Upper lobe of right lung (tissue), 1 donor: Measurements from ENCODE around the gene BRSK2. TPM values are rescaled to one million over a fixed set of nuclear protein-coding genes. Genes with fewer than 3 reads are reported as not detected.

Source experiments
- ATAC-seq: fragments of 200-7000 bp; cut with Tn5 transposase; one replicate; pipeline ENCODE4 v1.9.1; 2020; ENCODE audit warnings: mild to moderate bottlenecking, moderate library complexity
- DNase-seq: peaks from one replicate; pipeline ENCODE4 v3.0.0-alpha.2; 2020
- H3K27ac ChIP-seq: fragments of 200-600 bp; one replicate; pipeline ENCODE4 v1.8.0; 2022
- H3K27me3 ChIP-seq: fragments of 200-600 bp; one replicate; pipeline ENCODE4 v1.8.0; 2022; ENCODE audit warnings: mild to moderate bottlenecking
- H3K36me3 ChIP-seq: fragments of 200-600 bp; one replicate; pipeline ENCODE4 v1.8.0; 2022
- H3K4me1 ChIP-seq: fragments of 200-600 bp; one replicate; pipeline ENCODE4 v1.8.0; 2022
- H3K4me3 ChIP-seq: fragments of 200-600 bp; one replicate; pipeline ENCODE4 v1.8.0; 2022; ENCODE audit warnings: mild to moderate bottlenecking
- H3K9me3 ChIP-seq: fragments of 200-600 bp; one replicate; pipeline ENCODE4 v1.8.0; 2022
- CTCF ChIP-seq: fragments of 200-600 bp; IDR thresholded peaks from one replicate; pipeline ENCODE4 v1.8.0; 2022; ENCODE audit warnings: antibody characterized with exemption
- intact Hi-C: fragments of 100-400 bp; cut with DNase I; formaldehyde crosslinking; loops from one replicate; pipeline ENCODE4 v1.11.0; 2022
- total RNA-seq: library from RNA; stranded (reverse); fragmentation: NEBNext Ultra II Directional; extraction: Animal tissue kit (Norgen Biotek cat#: 25700); gene quantifications from one replicate; pipeline ENCODE4 v1.2.1, GENCODE V29; 2021
- donor health status: DM: no; HTN: yes; CAD: no; lungs with severe emphysema.

Gene BRSK2
- total RNA-seq, 1 donor from 2014 or later, result 0.26 TPM

- DNase-seq, result no peak
- Histone ChIP-seq H3K4me1 (no peaks in the 10 kb centered on the region), H3K4me3 (no peak overlapping the region), H3K36me3 (no peaks in the 10 kb centered on the region), H3K27me3 (no peaks in the 10 kb centered on the region), H3K9me3 (no peaks in the 10 kb centered on the region), H3K27ac (no peak overlapping the region)
- intact Hi-C loops, result no loop called here
- TF ChIP-seq CTCF, result no peak
- no peak for ATAC-seq
These were observed 21.5 kb upstream of the BRSK2 start for GRCh38 chr11:1368216-1368615.

DNA sequence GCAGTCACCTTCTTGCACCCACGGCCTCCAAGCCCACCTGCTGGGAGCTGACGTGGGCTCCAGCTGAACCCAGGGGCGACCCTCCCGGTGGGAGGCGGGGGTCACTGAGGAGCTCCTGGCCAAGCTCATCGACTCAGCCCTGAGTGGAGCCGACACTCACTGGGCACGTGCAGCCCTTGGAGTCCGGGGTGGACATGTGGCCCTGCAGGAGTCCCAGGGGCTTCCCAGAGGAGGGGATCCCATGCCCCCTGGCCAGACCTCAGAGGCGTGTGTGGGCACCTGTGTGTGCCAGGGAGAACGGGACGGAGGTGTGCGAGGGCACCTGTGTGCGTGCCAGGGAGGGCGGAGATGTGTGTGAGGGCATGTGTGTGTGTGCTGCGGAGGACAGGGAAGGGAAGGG lies 20.8 kb upstream of the BRSK2 start:
- no peaks in the 10 kb centered on the region for H3K27me3 ChIP-seq
- H3K36me3 ChIP-seq, result no peaks in the 10 kb centered on the region
- no peak overlapping the region for H3K27ac ChIP-seq
- no peak for ATAC-seq
- no peaks in the 10 kb centered on the region for H3K9me3 ChIP-seq
- H3K4me3 ChIP-seq, result no peak overlapping the region
- intact Hi-C loops, result no loop called here
- no peak for DNase-seq
- H3K4me1 ChIP-seq, result no peaks in the 10 kb centered on the region
- TF ChIP-seq CTCF, result no peak

DNA sequence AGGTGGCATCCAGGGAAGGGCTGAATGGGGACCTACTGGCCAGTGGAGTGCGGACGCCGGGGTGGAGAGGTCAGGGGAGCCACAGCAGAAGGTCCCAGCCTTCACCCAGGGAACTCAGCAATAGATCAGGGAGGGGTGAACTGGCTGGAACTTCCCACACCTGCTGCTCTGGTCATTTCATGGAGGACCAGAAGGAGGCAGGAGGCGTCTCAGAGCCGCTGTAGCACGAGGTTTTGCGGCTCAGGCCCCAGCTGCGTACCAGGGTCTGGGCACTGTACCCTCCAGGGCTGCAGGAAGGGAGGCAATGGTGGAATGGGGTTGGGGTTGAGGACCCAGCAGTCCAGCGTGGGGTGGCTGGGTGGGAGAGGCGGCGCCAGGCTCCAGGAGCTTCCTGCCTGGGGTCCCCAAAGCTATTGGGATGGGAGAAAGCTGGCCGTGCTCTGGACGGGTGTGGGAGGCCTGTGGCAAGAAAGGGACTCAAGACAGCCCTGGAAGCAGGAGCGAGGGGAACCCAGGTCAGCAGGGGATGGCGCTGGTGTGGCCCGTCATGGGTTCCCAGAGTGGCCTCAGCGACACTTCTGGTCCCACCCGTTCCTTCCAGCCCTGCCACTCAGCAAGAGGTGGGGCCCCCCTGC lies 20.2 kb upstream of the BRSK2 start:
- TF ChIP-seq CTCF, result no peak
- intact Hi-C loops, result no loop called here
- Histone ChIP-seq H3K4me3 (no peak overlapping the region), H3K4me1 (no peaks in the 10 kb centered on the region), H3K9me3 (no peaks in the 10 kb centered on the region), H3K27me3 (no peaks in the 10 kb centered on the region), H3K36me3 (no peaks in the 10 kb centered on the region), H3K27ac (no peak overlapping the region)
- no peak for ATAC-seq
- no peak for DNase-seq

DNA sequence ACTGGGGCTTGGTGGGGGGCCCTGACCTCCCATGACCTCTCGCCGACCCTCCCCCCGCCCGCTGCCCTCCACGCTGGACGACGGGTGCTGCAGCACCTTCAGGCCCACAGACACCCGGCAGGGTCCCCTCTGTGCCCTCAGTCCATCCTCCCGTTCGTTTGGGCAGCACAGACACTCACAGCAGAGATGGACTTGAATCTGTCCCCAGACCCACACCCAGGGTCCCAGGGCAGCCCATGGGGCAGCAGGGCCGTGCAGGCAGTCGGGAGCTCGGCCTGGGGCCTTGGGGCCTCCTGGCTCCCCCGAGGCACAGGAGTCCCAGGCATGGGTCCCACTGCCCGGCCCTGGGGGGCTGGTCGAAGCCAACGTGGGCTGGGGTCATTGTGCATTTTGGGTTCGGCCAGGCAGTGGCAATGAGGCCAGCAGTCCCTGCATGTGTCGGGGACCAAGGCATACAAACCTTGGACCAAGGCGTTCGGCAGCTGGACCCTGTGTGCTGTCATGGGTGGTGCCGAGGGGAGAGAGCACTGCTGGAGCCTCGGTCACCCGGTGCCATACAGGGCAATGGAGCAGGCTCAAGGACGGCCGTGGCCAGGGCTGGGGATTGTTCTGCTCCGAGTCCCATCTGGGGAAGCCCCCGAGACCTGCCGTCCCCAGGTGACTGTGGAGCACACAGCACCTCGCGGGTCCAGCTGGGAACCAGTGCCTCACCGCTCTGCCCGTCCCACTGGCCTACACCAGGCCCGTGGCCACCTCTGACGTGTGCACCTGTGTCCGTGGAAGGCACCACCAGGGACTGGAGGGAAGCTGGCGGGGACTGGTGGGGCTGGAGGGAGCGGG lies 19.3 kb upstream of the BRSK2 start:
- ATAC-seq, result no peak
- no peak for TF ChIP-seq CTCF
- no peaks in the 10 kb centered on the region for H3K4me1 ChIP-seq
- intact Hi-C loops, result no loop called here
- no peaks in the 10 kb centered on the region for H3K9me3 ChIP-seq
- no peaks in the 10 kb centered on the region for H3K36me3 ChIP-seq
- H3K27ac ChIP-seq, result no peak overlapping the region
- no peak overlapping the region for H3K4me3 ChIP-seq
- no peak for DNase-seq
- peaks cover under 1% of the 10 kb centered on the region for H3K27me3 ChIP-seq

DNA sequence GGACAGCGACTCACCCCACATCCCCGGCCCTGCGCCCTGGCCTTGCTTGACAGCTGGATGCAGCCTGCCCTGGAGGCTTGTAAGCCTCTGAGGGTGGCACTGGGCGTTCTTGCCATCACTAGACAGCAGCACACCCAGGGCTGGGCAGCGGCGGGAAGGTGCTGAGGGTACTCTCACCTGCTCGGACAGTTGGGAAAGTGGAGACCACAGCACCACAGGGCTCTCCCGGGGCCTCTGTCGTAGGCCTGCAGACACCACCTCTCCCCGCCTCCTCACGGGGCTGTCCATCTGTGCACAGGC lies 18.8 kb upstream of the BRSK2 start:
- Histone ChIP-seq H3K9me3 (no peaks in the 10 kb centered on the region), H3K4me3 (no peak overlapping the region), H3K27ac (no peak overlapping the region), H3K27me3 (peaks cover 6% of the 10 kb centered on the region), H3K36me3 (no peaks in the 10 kb centered on the region), H3K4me1 (no peaks in the 10 kb centered on the region)
- TF ChIP-seq CTCF, result no peak
- no peak for ATAC-seq
- DNase-seq, result no peak
- intact Hi-C loops, result no loop called here
